ENCODE data around the gene SH2D4B.
"Not testable (repeated sequence)": the region's sequence is repeated elsewhere in the genome, so short reads cannot be mapped to it uniquely, and the experiment has no call there.

The SH2D4B gene

DNA sequence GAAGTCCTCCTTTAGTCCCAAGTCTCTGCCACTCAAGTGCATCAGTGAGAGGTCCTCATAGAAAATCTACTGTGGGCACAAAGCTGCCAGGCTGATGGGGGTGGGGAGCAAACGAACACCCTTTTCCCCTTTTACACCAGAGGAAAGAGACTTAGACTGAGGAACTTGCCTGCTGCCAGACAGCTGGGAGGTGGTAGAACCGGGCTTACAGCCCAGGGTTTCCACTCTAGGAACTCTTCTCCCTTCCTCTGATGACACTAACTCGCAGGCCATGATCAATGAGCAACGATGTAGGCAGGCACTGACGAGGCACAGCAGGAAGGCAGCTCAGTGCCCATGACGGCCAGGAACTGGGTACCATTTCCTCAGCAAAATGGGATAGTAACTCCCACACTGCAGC, 11.0 kb upstream of the SH2D4B start:
- DNase-seq (ENCODE audit: extremely low read depth, low read depth) = no peak
- H3K4me3 ChIP-seq (replicated peaks; ENCODE audit: low read depth, low read length) = no peak overlapping the region
- TF ChIP-seq CTCF (IDR thresholded peaks at IDR 0.05; ENCODE audit: low read depth, low read length, missing control alignments) = no peak

DNA sequence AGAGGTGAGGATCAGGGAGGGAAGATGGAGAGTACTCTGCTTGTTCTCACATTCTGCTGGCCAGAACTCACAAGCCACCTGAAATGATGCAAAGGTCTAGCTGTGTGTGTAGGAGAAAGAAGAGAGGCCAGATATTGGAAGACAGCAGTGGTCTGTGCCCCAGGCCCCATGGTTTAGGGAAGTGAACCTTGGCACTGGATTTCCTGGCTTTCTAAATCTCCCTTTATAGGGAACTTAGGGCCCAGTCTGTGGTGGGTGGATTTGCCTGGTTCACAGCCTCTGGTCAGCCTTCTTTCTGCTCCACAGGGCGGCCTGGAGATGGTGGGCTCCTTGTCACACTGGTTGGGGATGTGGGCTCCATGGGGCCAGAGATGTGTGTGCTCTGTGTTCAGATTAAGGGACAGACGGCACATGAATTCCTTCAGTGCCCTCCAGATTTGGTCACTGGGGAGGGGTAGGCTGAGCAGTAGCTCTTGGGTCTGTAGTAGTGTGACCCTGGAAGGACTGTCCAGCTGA, 9.5 kb upstream of the SH2D4B start:
- no peak for DNase-seq (ENCODE audit: extremely low read depth, low read depth)
- TF ChIP-seq CTCF (IDR thresholded peaks at IDR 0.05; ENCODE audit: low read depth, low read length, missing control alignments) = no peak
- H3K4me3 ChIP-seq (replicated peaks; ENCODE audit: low read depth, low read length) = no peak overlapping the region

DNA sequence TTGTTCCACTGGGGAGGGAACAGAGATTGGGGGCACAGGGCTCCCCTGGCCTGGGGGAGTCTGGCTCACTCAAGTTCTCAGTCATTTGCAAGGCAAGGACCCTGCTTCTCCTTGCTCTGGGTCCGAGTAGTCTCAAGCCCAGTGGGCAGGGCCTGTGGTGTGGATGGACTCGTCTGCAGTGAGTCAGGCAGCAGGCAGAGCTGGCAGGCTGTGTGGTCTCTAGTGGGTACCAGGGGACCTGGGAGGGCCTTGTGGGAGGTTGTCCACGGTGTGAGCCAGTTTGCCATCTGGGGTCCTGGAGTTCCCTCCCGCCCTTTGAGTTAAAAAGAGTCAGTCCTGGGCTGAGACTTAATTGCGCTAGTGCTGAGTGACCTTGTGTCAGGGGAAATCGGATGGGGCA, 8.8 kb upstream of the SH2D4B start:
- DNase-seq (ENCODE audit: extremely low read depth, low read depth) = no peak
- TF ChIP-seq CTCF (IDR thresholded peaks at IDR 0.05; ENCODE audit: low read depth, low read length, missing control alignments) = no peak
- H3K4me3 ChIP-seq (replicated peaks; ENCODE audit: low read depth, low read length) = no peak overlapping the region

DNA sequence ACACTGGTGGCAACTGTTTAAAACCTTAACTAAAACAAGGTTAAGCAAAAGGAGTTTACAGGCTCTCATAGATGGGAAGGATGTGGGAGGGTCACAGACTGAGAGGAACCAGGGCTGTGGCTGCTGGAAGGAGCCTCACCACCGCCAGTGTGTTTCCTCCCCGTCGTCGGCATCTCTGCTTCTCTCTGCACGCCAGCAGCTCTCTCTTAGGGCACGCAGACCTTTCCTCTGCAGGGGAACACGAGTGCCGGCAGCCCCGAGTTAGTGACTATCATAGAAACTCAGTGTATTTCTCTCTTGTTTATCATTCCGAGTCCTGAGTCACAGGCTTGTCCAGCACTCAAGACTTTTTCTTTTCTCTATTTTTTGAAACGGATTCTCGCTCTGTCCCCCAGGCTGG, 8.1 kb upstream of the SH2D4B start:
- TF ChIP-seq CTCF (IDR thresholded peaks at IDR 0.05; ENCODE audit: low read depth, low read length, missing control alignments) = no peak
- DNase-seq (ENCODE audit: extremely low read depth, low read depth) = no peak
- no peak overlapping the region for H3K4me3 ChIP-seq (replicated peaks; ENCODE audit: low read depth, low read length)

GRCh38 chr10:80530251-80530650, 7.5 kb upstream of the SH2D4B start:
- H3K4me3 ChIP-seq (replicated peaks; ENCODE audit: low read depth, low read length) = no peak overlapping the region
- DNase-seq (ENCODE audit: extremely low read depth, low read depth) = no peak
- peak; percentile 37 for TF ChIP-seq CTCF (IDR thresholded peaks at IDR 0.05; ENCODE audit: low read depth, low read length, missing control alignments)

- no peak overlapping the region for H3K4me3 ChIP-seq (replicated peaks; ENCODE audit: low read depth, low read length)
- TF ChIP-seq CTCF (IDR thresholded peaks at IDR 0.05; ENCODE audit: low read depth, low read length, missing control alignments) = no peak
Observed at GRCh38 chr10:80530816-80531215, 6.9 kb upstream of the SH2D4B start.

GRCh38 chr10:80532571-80532970, 5.1 kb upstream of the SH2D4B start:
- DNase-seq (ENCODE audit: extremely low read depth, low read depth) = no peak
- no peak for TF ChIP-seq CTCF (IDR thresholded peaks at IDR 0.05; ENCODE audit: low read depth, low read length, missing control alignments)
- H3K4me3 ChIP-seq (replicated peaks; ENCODE audit: low read depth, low read length) = no peak overlapping the region

More at GRCh38 chr10:80530816-80531215, 6.9 kb upstream of the SH2D4B start:
- no peak for DNase-seq (ENCODE audit: extremely low read depth, low read depth)

DNA sequence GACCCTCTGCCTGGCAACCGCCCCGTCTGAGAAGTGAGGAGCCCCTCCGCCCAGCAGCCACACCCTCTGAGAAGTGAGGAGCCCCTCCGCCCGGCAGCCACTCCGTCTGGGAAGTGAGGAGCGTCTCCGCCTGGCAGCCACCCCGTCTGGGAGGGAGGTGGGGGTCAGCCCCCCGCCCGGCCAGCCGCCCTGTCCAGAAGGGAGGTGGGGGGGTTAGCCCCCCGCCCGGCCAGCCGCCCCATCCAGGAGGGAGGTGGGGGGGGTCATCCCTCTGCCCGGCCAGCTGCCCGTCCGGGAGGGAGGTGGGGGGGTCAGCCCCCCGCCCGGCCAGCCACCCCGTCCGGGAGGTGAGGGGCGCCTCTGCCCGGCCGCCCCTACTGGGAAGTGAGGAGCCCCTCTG, 3.6 kb upstream of the SH2D4B start:
- not testable (repeated sequence) for DNase-seq (ENCODE audit: extremely low read depth, low read depth)

GRCh38 chr10:80534646-80535045, 3.1 kb upstream of the SH2D4B start:
- not testable (repeated sequence) for DNase-seq (ENCODE audit: extremely low read depth, low read depth); H3K4me3 ChIP-seq (replicated peaks; ENCODE audit: low read depth, low read length)

More for the DNA sequence above, 3.6 kb upstream of the SH2D4B start:
- not testable (repeated sequence) for H3K4me3 ChIP-seq (replicated peaks; ENCODE audit: low read depth, low read length)
